H1 (cell line): ENCODE results near the gene CIITA. TPM values are rescaled to one million over a fixed set of nuclear protein-coding genes. Genes with fewer than 3 reads are reported as not detected.

Experiments
- CEBPB ChIP-seq: IDR thresholded peaks from 2 replicates; pipeline ENCODE4 v1.6.1; 2012; ENCODE audit warnings: low read depth, low read length
- CHD7 ChIP-seq: fragments of 300-600 bp; sonication (generic); IDR thresholded peaks from 2 replicates; pipeline ENCODE4 v1.7.1; 2012; ENCODE audit warnings: low read length, moderate library complexity, mild to moderate bottlenecking, inconsistent platforms; ENCODE audit not compliant: insufficient replicate concordance
- JUN ChIP-seq: IDR thresholded peaks from 2 replicates; pipeline ENCODE4 v1.6.1; 2011; ENCODE audit warnings: low read depth, mild to moderate bottlenecking, improper control_type of control experiment, low read length
- KDM1A ChIP-seq: fragments of 200-600, 300-600 bp; sonication (generic); IDR thresholded peaks from 2 replicates; pipeline ENCODE4 v1.7.1; 2016; ENCODE audit warnings: mild to moderate bottlenecking, low read length, borderline replicate concordance
- NRF1 ChIP-seq: IDR thresholded peaks from 2 replicates; pipeline ENCODE4 v1.6.1; 2011; ENCODE audit warnings: mild to moderate bottlenecking, low read depth, low read length, improper control_type of control experiment
- SUZ12 ChIP-seq: fragments of 200-600 bp; sonication (generic); IDR thresholded peaks from 2 replicates; pipeline ENCODE4 v1.6.1; 2012; ENCODE audit warnings: mild to moderate bottlenecking, inconsistent platforms, low read length, moderate library complexity, mixed read lengths
- polyA plus RNA-seq, 7 experiments: library from polyadenylated mRNA; depleted of rRNA in 3 of 7; stranded (reverse) in 5 of 7; unstranded in 2 of 7; fragments of >200 nt in 5 of 7; fragments of 200-250 nt in 2 of 7; gene quantifications; 1 replicate in 5 of 7; 2 replicates in 1 of 7; 4 replicates in 1 of 7; pipeline versions ENCODE4 v1.2.1 to v1.2.3, GENCODE V29; 2011 to 2013; ENCODE audit warnings: missing spikeins in 2 of 7, mixed read lengths in 2 of 7
- total RNA-seq: library from RNA; stranded (reverse); fragmentation: NEBNext Ultra II Directional; extraction: Animal tissue kit (Norgen Biotek cat#: 25700); gene quantifications from 2 replicates; pipeline ENCODE4 v1.2.1, GENCODE V29; 2021

CIITA gene
- total and polyA plus RNA-seq, 2 of the 8 experiments (the other 6 are each of a cell fraction or from before 2014, with no cell fraction given) = 0.07 to 0.17 TPM

GRCh38 chr16:10935226-10935915, 58.4 kb downstream of the CIITA start (continued):
- TF ChIP-seq CHD7 (no peak), SUZ12 (no peak), KDM1A (no peak), CEBPB (no peak), NRF1 (no peak), JUN (no peak)
